GM23338 (cell line): ENCODE measurements around the gene AGRN. TPM values are rescaled to one million over a fixed set of nuclear protein-coding genes. Genes with fewer than 3 reads are reported as not detected.

Experiments
- ATAC-seq: fragments of 200-7000 bp; cut with Tn5 transposase; 3 replicates; pipeline ENCODE4 v1.9.1; 2020
- DNase-seq: peaks from one replicate; pipeline ENCODE4 v3.0.0-alpha.2; 2015; ENCODE audit warnings: low spot score
- H2AFZ ChIP-seq: fragments of 200-600 bp; sonication (generic); 2 replicates; pipeline ENCODE4 v1.8.0; 2016; ENCODE audit warnings: antibody characterized with exemption, mild to moderate bottlenecking, moderate library complexity
- H3F3A ChIP-seq: fragments of 200-600 bp; sonication (generic); replicated peaks from 2 replicates; pipeline ENCODE4 v1.8.0; 2017; ENCODE audit warnings: antibody characterized with exemption, mixed run types, low read depth
- H3K27ac ChIP-seq: fragments of 200-600 bp; sonication (generic); 2 replicates; pipeline ENCODE4 v1.6.1; 2016; ENCODE audit warnings: low read depth
- H3K27me3 ChIP-seq: fragments of 200-600 bp; sonication (generic); 2 replicates; pipeline ENCODE4 v1.8.0; 2016; ENCODE audit warnings: mild to moderate bottlenecking, mixed run types, moderate library complexity; ENCODE audit not compliant: insufficient read depth
- H3K36me3 ChIP-seq: fragments of 200-600 bp; sonication (generic); 2 replicates; pipeline ENCODE4 v1.8.0; 2016; ENCODE audit warnings: mild to moderate bottlenecking; ENCODE audit not compliant: insufficient read depth
- H3K4me1 ChIP-seq: fragments of 200-600 bp; sonication (generic); 2 replicates; pipeline ENCODE4 v1.8.0; 2016; ENCODE audit warnings: mild to moderate bottlenecking, moderate library complexity; ENCODE audit not compliant: insufficient read depth
- H3K4me2 ChIP-seq: fragments of 200-600 bp; sonication (generic); 2 replicates; pipeline ENCODE4 v1.7.1; 2017; ENCODE audit warnings: mixed run types
- H3K4me3 ChIP-seq: fragments of 200-600 bp; sonication (generic); 2 replicates; pipeline ENCODE4 v1.6.1; 2016; ENCODE audit warnings: mixed run types
- H3K79me2 ChIP-seq: fragments of 200-600 bp; sonication (generic); replicated peaks from 2 replicates; pipeline ENCODE4 v1.8.0; 2017; ENCODE audit warnings: mild to moderate bottlenecking; ENCODE audit not compliant: insufficient read depth
- H3K9me2 ChIP-seq: fragments of 200-600 bp; sonication (generic); 2 replicates; pipeline ENCODE4 v1.8.0; 2017; ENCODE audit not compliant: insufficient read depth
- H4K20me1 ChIP-seq: fragments of 200-600 bp; sonication (generic); replicated peaks from 2 replicates; pipeline ENCODE4 v1.8.0; 2017; ENCODE audit warnings: mild to moderate bottlenecking; ENCODE audit not compliant: insufficient read depth
- H3K27ac Mint-ChIP-seq: 2 replicates; pipeline ENCODE4 v1.8.0; 2020; ENCODE audit warnings: inconsistent platforms, mild to moderate bottlenecking, moderate library complexity, mixed read lengths
- H3K27me3 Mint-ChIP-seq: 3 replicates; pipeline ENCODE4 v1.8.0; 2022; ENCODE audit warnings: low read depth, mild to moderate bottlenecking, moderate library complexity, mixed read lengths, inconsistent platforms; ENCODE audit not compliant: insufficient read depth, poor library complexity
- H3K36me3 Mint-ChIP-seq: 3 replicates; pipeline ENCODE4 v1.8.0; 2021; ENCODE audit warnings: low read depth, mild to moderate bottlenecking, inconsistent platforms, moderate library complexity, mixed read lengths
- H3K4me1 Mint-ChIP-seq: 3 replicates; pipeline ENCODE4 v1.8.0; 2020; ENCODE audit warnings: mild to moderate bottlenecking, inconsistent platforms, mixed read lengths
- H3K4me3 Mint-ChIP-seq: 3 replicates; pipeline ENCODE4 v1.8.0; 2021; ENCODE audit warnings: moderate library complexity, mild to moderate bottlenecking, inconsistent platforms, mixed read lengths
- H3K9me3 Mint-ChIP-seq: 3 replicates; pipeline ENCODE4 v1.8.0; 2020; ENCODE audit warnings: moderate library complexity, mild to moderate bottlenecking, inconsistent platforms, mixed read lengths
- CREB1 ChIP-seq: fragments of 250-450 bp; sonication (Bioruptor Pico); IDR thresholded peaks from 2 replicates; pipeline ENCODE4 v1.5.0; 2020; ENCODE audit warnings: low read depth, mild to moderate bottlenecking, moderate library complexity
- EZH2 ChIP-seq: fragments of 200-600 bp; sonication (generic); IDR thresholded peaks from one replicate; pipeline ENCODE4 v1.8.0; 2017; ENCODE audit warnings: antibody characterized with exemption, mild to moderate bottlenecking, low read depth; ENCODE audit not compliant: unreplicated experiment
- EZH2phosphoT487 ChIP-seq: fragments of 200-600 bp; sonication (generic); IDR thresholded peaks from one replicate; pipeline ENCODE4 v1.8.1; 2018; ENCODE audit warnings: antibody characterized with exemption; ENCODE audit not compliant: unreplicated experiment
- JUNB ChIP-seq: IDR thresholded peaks from one replicate; pipeline ENCODE4 v1.6.1; 2016; ENCODE audit warnings: antibody characterized with exemption; ENCODE audit not compliant: unreplicated experiment
- NANOG ChIP-seq: IDR thresholded peaks from 2 replicates; pipeline ENCODE4 v1.6.1; 2016; ENCODE audit warnings: antibody characterized with exemption, borderline replicate concordance
- POLR2AphosphoS5 ChIP-seq: IDR thresholded peaks from 2 replicates; pipeline ENCODE4 v1.6.1; 2016; ENCODE audit warnings: antibody characterized with exemption, low read depth
- STAT1 ChIP-seq: IDR thresholded peaks from one replicate; pipeline ENCODE4 v1.6.1; 2016; ENCODE audit warnings: antibody characterized with exemption; ENCODE audit not compliant: unreplicated experiment
- ZNF114 ChIP-seq: fragments of 250-450 bp; sonication (Bioruptor Pico); IDR thresholded peaks from 2 replicates; pipeline ENCODE4 v1.5.0; 2020; ENCODE audit warnings: mild to moderate bottlenecking, moderate library complexity
- ZNF331 ChIP-seq: fragments of 250-450 bp; sonication (Bioruptor Pico); IDR thresholded peaks from 2 replicates; pipeline ENCODE4 v1.5.0; 2020; ENCODE audit warnings: low read depth, mild to moderate bottlenecking, moderate library complexity
- polyA plus RNA-seq: library from polyadenylated mRNA; unstranded; fragments of >200 nt; fragmentation: Nextera tagmentation; extraction: Ambion mirVana; gene quantifications from 2 replicates; pipeline ENCODE4 v1.2.1, GENCODE V29; 2016
- total RNA-seq: library from RNA; depleted of rRNA; stranded (reverse); fragments of >200 nt; shearing (Covaris generic); gene quantifications from 2 replicates; pipeline ENCODE4 v1.2.3, GENCODE V29; 2014
- TF ChIP-seq, protein P1 (sequence below), 2 experiments: fragments of 200-600 bp in 1 of 2; sonication (generic) in 1 of 2; conservative IDR thresholded peaks; 2 replicates each; pipeline versions ENCODE4 v1.5.1 to v1.6.1; 2016 to 2017; ENCODE audit warnings: antibody characterized with exemption in 2 of 2, low read depth in 2 of 2, mild to moderate bottlenecking in 2 of 2, moderate library complexity in 1 of 2
- TF ChIP-seq, protein P2 (sequence below): IDR thresholded peaks from 2 replicates; pipeline ENCODE4 v1.6.1; 2016; ENCODE audit warnings: antibody characterized with exemption
- TF ChIP-seq, protein P3 (sequence below): fragments of 250-450 bp; sonication (Bioruptor Pico); IDR thresholded peaks from 2 replicates; pipeline ENCODE4 v1.5.0; 2020; ENCODE audit warnings: mild to moderate bottlenecking, moderate library complexity
- TF ChIP-seq, protein P4 (sequence below): IDR thresholded peaks from one replicate; pipeline ENCODE4 v1.6.1; 2018; ENCODE audit warnings: antibody characterized with exemption; ENCODE audit not compliant: unreplicated experiment

AGRN gene
- total and polyA plus RNA-seq, 2 experiments from 2014 or later = 12.3 to 185 TPM

DNA sequence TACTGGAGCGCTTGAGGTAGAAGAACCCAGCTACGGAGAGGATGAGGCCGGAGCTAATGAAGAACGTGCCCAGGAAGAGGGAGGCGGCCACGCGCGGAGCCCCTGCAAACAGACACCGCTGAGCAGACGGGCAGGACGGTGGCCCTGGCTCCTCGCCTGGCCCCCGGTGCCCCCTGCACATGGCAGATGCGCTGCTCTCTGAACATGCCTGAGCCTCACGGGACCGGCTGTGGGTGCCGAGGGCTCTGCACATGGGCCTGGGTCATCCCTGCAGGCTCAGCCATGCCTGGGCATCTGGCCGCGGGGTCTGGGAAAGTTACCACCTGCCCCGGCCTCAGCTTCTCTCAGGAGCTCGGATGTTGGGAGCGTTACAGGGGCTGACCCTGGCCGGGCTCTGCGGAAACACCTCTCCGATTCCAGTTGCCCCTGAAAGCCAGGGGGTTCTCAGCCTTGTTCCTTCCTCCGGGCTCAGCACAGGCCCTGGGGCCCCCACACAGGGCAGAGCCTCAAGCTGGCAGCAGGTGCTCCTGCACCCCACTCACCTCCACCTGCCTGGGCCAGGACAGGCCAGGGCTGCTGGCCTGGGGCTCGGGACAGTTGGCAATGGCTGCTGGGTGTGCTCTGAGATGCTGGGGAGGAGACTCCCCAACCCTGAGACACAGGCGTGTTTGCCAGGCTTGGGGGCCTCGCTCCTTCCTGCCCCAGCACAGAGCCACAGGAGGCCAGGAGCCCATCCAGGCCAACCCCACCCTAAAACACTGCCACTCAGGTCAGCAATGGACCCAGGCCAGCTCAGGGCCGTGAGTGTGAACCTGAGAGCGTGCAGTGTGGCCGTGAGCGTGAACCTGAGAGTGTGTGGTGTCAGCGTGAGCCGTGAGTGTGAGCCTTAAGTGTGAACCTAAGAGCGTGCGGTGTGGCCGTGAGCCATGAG is 66.3 kb downstream of the AGRN start:
- no peak overlapping the region for H3K4me3 Mint-ChIP-seq
- H3K9me3 Mint-ChIP-seq = no peaks in the 10 kb centered on the region
- peaks cover 7% of the 10 kb centered on the region for H3K27me3 Mint-ChIP-seq
- Histone ChIP-seq H3K4me1 (no peaks in the 10 kb centered on the region), H3K27ac (no peak overlapping the region), H2AFZ (no peak overlapping the region), H3K36me3 (no peaks in the 10 kb centered on the region), H3K9me2 (no peaks in the 10 kb centered on the region), H3K4me2 (no peak overlapping the region), H3K27me3 (no peaks in the 10 kb centered on the region), H3F3A (no peaks in the 10 kb centered on the region), H3K4me3 (no peak overlapping the region), H4K20me1 (no peaks in the 10 kb centered on the region), H3K79me2 (no peaks in the 10 kb centered on the region)
- ATAC-seq (no peak), DNase-seq (no peak)
- no peak overlapping the region for H3K27ac Mint-ChIP-seq
- no peaks in the 10 kb centered on the region for H3K36me3 Mint-ChIP-seq
- H3K4me1 Mint-ChIP-seq = no peaks in the 10 kb centered on the region
- TF ChIP-seq CREB1 (CRISPR knock-in tag) (no peak), POLR2AphosphoS5 (no peak), ZNF114 (CRISPR knock-in tag) (no peak), EZH2 (no peak), NANOG (no peak), EZH2phosphoT487 (no peak), ZNF331 (CRISPR knock-in tag) (no peak), STAT1 (no peak), JUNB (no peak)
- TF ChIP-seq, protein P1, sequence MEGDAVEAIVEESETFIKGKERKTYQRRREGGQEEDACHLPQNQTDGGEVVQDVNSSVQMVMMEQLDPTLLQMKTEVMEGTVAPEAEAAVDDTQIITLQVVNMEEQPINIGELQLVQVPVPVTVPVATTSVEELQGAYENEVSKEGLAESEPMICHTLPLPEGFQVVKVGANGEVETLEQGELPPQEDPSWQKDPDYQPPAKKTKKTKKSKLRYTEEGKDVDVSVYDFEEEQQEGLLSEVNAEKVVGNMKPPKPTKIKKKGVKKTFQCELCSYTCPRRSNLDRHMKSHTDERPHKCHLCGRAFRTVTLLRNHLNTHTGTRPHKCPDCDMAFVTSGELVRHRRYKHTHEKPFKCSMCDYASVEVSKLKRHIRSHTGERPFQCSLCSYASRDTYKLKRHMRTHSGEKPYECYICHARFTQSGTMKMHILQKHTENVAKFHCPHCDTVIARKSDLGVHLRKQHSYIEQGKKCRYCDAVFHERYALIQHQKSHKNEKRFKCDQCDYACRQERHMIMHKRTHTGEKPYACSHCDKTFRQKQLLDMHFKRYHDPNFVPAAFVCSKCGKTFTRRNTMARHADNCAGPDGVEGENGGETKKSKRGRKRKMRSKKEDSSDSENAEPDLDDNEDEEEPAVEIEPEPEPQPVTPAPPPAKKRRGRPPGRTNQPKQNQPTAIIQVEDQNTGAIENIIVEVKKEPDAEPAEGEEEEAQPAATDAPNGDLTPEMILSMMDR (conservative IDR thresholded peaks at IDR 0.05; ENCODE audit: low read depth in 2 of 2) = no peak
- TF ChIP-seq, protein P2, sequence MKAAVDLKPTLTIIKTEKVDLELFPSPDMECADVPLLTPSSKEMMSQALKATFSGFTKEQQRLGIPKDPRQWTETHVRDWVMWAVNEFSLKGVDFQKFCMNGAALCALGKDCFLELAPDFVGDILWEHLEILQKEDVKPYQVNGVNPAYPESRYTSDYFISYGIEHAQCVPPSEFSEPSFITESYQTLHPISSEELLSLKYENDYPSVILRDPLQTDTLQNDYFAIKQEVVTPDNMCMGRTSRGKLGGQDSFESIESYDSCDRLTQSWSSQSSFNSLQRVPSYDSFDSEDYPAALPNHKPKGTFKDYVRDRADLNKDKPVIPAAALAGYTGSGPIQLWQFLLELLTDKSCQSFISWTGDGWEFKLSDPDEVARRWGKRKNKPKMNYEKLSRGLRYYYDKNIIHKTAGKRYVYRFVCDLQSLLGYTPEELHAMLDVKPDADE = no peak
- TF ChIP-seq, protein P3, sequence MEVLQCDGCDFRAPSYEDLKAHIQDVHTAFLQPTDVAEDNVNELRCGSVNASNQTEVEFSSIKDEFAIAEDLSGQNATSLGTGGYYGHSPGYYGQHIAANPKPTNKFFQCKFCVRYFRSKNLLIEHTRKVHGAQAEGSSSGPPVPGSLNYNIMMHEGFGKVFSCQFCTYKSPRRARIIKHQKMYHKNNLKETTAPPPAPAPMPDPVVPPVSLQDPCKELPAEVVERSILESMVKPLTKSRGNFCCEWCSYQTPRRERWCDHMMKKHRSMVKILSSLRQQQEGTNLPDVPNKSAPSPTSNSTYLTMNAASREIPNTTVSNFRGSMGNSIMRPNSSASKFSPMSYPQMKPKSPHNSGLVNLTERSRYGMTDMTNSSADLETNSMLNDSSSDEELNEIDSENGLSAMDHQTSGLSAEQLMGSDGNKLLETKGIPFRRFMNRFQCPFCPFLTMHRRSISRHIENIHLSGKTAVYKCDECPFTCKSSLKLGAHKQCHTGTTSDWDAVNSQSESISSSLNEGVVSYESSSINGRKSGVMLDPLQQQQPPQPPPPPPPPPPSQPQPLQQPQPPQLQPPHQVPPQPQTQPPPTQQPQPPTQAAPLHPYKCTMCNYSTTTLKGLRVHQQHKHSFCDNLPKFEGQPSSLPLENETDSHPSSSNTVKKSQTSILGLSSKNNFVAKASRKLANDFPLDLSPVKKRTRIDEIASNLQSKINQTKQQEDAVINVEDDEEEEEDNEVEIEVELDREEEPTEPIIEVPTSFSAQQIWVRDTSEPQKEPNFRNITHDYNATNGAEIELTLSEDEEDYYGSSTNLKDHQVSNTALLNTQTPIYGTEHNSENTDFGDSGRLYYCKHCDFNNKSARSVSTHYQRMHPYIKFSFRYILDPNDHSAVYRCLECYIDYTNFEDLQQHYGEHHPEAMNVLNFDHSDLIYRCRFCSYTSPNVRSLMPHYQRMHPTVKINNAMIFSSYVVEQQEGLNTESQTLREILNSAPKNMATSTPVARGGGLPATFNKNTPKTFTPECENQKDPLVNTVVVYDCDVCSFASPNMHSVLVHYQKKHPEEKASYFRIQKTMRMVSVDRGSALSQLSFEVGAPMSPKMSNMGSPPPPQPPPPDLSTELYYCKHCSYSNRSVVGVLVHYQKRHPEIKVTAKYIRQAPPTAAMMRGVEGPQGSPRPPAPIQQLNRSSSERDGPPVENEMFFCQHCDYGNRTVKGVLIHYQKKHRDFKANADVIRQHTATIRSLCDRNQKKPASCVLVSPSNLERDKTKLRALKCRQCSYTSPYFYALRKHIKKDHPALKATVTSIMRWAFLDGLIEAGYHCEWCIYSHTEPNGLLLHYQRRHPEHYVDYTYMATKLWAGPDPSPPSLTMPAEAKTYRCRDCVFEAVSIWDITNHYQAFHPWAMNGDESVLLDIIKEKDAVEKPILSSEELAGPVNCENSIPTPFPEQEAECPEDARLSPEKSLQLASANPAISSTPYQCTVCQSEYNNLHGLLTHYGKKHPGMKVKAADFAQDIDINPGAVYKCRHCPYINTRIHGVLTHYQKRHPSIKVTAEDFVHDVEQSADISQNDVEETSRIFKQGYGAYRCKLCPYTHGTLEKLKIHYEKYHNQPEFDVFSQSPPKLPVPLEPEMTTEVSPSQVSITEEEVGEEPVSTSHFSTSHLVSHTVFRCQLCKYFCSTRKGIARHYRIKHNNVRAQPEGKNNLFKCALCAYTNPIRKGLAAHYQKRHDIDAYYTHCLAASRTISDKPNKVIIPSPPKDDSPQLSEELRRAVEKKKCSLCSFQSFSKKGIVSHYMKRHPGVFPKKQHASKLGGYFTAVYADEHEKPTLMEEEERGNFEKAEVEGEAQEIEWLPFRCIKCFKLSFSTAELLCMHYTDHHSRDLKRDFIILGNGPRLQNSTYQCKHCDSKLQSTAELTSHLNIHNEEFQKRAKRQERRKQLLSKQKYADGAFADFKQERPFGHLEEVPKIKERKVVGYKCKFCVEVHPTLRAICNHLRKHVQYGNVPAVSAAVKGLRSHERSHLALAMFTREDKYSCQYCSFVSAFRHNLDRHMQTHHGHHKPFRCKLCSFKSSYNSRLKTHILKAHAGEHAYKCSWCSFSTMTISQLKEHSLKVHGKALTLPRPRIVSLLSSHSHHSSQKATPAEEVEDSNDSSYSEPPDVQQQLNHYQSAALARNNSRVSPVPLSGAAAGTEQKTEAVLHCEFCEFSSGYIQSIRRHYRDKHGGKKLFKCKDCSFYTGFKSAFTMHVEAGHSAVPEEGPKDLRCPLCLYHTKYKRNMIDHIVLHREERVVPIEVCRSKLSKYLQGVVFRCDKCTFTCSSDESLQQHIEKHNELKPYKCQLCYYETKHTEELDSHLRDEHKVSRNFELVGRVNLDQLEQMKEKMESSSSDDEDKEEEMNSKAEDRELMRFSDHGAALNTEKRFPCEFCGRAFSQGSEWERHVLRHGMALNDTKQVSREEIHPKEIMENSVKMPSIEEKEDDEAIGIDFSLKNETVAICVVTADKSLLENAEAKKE (CRISPR knock-in tag) = no peak
- TF ChIP-seq, protein P4, sequence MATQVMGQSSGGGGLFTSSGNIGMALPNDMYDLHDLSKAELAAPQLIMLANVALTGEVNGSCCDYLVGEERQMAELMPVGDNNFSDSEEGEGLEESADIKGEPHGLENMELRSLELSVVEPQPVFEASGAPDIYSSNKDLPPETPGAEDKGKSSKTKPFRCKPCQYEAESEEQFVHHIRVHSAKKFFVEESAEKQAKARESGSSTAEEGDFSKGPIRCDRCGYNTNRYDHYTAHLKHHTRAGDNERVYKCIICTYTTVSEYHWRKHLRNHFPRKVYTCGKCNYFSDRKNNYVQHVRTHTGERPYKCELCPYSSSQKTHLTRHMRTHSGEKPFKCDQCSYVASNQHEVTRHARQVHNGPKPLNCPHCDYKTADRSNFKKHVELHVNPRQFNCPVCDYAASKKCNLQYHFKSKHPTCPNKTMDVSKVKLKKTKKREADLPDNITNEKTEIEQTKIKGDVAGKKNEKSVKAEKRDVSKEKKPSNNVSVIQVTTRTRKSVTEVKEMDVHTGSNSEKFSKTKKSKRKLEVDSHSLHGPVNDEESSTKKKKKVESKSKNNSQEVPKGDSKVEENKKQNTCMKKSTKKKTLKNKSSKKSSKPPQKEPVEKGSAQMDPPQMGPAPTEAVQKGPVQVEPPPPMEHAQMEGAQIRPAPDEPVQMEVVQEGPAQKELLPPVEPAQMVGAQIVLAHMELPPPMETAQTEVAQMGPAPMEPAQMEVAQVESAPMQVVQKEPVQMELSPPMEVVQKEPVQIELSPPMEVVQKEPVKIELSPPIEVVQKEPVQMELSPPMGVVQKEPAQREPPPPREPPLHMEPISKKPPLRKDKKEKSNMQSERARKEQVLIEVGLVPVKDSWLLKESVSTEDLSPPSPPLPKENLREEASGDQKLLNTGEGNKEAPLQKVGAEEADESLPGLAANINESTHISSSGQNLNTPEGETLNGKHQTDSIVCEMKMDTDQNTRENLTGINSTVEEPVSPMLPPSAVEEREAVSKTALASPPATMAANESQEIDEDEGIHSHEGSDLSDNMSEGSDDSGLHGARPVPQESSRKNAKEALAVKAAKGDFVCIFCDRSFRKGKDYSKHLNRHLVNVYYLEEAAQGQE = no peak
